HG02973 (cell line): Measurements from ENCODE around the gene BRAT1.

Source experiments
- ATAC-seq: cut with Tn5 transposase; IDR thresholded peaks from one replicate; pipeline ENCODE4 v1.9.1; 2021; ENCODE audit warnings: moderate library complexity; ENCODE audit not compliant: unreplicated experiment

The BRAT1 gene

DNA sequence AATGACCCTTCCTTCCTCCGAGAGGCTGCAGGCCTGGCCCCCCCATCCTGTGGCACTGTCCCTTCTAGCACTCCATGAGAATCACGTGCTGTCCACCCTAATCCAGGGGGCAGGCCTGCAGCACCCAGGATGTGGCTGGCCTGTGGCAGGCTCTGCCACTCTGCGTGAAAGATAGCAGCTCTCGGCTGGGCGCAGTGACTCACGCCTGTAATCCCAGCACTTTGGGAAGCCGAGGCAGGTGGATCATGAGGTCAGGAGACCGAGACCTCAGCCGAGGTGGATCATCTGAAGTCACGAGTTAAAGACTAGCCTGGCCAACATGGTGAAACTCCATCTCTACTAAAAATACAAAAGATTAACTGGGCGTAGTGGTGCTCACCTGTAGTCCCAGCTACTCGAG is 54.6 kb downstream of the BRAT1 start:
- ATAC-seq: no peak

DNA sequence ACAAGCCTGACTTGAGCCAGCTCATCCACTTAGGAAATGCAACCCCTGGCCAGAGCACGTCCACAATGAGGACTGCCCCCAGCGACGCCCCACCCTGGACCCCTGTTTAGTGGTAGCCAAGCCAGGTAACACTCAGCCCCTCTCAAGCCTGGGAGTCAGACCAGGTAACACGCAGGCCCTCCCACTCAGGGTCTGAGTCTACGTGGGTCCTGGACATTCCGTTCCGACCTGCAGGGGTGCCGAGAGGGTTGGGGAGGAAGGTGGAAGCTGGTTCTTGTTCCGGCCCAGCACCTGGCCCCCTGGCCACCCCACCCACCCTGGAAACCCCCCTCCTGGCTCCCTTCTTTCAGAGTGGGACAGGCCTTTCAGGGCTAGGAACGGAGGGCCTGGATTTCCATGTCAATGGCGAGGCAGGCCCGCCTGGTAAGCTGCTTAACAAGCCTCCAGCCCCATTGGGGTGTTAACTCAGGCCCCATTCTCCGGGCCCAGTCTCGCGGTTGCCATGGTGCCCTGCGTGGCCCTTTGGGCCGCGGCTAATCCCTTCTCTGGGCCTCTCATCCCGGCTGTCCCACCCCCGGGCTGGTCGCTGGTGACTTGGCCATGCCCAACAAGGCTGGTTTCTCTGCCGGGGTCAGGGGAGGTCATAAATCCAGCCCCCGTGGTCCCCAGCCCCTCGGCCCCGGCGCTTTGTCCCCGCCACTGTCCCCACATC is 55.4 kb downstream of the BRAT1 start:
- ATAC-seq: no peak

DNA sequence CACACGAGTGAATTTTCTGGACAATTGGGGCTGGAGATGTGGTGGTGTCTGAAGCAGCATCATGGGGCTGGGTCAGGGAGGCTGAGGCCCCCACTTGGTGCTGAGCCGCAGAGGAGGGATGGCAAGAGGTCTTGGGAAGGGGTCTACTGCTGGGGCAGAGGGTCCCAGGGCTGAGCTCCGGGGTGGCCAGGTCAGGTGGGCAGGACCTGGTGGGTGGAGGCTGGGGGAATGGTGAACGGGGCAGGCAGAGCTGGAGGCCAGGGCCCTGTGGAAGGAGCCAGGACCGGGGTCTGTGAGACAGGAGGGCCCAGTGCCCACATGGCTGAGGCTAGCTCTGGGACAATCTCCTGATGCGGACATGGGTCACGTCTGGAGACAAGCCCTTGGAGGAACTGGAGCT is 56.1 kb downstream of the BRAT1 start:
- no peak for ATAC-seq

DNA sequence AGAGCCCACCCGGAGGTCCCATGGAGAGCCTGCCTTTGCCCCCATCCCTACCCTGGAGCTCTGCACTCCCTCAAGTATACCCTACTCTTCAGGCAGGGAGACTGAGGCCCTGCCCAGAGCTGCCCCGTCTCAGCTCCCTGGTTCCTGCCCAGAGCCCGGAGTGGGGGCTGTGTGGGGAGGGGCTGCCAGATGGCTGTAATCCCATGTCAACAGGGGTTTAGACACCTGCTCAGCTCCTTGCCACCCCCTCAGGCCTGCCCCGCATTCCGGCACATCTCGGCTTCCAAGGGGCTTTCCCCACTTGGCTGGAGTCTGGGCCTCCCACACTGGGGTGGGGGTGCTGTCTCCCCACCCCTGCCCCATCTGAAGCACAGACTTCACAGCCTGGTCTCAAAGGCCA is 56.6 kb downstream of the BRAT1 start:
- ATAC-seq: no peak

DNA sequence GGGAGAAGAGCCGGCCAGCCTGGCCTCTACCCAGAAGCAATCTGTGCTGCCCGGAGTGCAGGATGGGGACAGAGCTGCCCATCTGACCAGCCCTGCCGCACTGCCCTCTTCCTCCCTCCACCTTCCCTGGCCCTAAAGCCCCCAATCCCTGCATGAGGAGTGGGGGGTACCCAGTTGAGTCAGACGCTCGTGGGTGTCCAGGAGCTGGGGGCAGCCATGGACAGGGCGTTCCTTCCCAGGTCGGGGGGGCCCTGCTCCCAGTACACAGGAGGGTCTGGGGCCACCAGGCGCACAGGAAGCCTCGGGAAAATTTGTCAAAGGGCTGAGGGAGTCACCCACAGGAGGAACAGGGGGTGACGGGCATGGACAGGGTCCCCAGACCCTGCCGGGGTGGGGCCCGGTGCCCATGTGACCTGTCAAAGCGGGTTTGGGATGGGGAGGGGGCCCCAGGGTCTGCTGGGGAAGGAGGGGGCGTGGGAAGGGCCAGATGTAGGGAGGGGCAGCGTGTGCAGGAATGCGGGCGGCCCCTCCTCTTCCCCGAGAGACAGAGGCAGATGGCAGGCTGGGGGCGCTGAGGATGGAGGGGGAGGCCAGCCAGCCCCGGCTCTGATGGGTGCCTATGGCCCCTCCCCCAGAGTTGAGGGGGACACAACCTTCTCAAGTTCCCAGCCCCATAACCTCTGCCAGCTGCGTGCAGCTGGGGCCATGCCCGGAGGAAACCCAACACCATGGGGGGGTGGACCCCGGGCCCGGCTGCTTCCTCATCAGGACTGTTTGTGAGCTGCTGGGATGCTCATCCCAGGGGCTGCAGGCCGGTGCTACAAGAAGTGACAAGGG is 57.6 kb downstream of the BRAT1 start:
- no peak for ATAC-seq

DNA sequence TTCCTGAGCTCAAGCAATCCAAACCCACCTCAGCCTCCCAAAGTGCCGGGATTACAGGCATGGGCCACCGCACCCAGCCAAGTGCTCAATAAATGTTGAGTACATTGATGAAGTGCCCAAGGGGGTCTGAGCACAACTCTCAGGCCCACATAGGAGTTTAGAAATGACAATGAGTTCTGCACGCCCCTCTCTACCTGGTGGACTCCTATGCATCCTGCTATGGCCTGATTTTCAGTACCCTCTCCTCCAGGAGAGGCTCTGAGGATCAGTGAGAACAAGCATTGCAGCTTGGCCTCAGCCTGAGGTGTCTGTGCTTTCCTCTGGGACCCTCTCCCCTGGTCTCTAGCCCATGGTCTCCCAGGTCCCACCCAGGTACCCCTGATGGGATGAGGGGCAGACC is 58.3 kb downstream of the BRAT1 start:
- ATAC-seq: no peak

DNA sequence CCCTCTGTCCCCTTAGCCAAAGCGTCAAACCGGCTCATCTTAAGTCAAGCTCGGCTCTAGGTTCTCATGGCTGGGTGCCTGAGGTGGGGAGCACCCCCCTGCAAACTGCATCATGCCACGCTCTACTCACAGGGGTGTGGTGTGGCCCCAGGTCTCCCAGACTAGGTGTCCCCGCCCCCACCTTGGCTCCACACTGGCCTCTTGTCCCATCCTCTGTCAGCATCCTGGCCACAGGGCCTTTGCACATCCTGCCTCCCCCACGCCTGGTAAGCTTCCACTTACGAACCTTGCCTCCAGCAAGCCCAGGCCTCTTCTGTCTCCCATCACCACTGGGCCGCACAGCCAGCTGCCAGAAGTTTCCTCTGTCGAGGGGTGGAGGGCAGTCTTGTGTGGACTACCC is 58.9 kb downstream of the BRAT1 start:
- ATAC-seq: no peak

DNA sequence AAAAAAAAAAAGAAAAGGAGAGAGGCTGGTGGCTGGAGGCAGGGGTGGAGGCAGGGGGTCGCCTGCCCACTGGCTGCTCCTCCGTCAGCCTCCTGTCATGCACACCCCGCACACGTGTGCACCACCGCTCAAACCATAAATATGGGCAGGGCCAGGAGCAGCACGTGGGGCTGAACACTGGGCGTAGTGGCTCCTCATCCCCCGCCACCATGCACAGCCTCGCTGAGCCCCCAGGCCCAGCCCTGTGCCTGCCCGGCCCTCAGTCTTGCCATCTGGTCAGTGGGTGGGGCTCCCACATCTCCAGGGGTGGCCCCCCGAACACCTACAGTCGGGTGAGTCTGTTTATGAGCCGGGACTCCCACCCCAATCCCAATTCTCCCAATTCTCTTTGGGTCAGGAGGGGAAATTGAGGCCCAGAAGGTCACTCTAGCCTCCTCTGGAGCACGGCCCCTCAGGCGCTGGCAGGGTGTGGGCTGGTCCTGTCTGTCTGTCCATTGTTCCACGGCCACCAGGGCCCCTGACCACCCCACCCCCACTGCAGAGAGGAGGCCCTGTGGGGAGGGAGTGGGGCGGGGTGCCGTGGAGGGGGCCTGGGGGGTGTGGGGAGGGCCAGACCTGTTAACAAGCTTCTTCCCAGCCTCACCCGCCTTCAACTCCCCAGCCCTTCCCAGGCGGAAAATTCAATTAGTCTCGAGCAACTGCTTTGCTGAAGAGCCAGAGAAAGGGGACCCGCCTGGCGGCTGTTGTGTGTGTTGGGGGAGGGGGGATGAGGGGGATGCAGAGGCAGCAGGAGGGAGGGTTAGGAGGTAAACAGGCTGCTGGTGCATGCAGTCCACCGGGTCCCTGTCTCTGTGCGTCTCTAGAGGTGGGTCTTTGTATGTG is 59.7 kb downstream of the BRAT1 start:
- ATAC-seq: no peak

DNA sequence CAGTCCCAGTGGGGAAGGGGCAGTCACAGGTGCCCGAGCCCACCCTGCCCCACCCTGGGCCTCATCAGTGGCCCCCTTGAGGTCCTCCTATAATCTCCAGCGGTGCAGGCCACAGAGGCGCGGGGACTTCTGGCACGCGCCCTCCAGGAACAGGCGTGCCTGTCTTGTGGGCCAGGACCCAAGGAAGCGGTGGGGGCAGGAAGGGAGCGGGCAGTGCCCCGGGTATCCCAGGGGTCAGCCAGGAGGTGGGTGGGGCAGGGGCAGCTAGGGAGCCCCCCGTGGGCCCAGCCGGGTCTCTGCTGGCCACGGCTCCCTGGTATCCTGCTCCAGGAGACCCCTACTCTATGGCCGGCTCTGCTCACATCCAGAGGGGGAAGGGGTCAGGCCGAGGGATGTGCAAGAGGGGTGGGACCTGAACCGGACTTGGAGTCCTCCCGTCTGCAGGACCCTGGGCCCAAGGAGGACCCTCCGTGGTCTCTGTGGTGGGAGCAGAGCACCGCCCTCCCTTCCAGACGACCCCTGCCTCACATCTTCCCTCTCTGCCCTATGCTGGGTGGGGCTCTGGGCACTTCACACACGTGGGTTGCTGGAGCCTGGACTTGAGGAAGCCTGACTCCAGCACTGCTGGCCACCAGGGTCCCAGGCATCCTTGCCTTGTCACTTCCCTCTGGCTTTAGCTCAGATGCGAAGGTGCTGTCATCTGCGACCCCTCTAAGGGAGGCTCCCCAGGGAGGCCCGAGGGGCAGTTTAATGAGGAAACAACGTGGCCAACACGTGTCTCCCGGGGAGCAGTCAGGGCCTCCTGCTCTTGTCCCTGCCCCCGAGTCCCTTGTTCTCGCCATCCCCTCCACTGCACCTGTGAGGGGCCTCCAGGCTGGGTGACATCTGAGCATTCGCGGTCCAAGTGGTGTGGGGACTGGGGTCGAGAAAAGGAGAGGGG is 60.9 kb downstream of the BRAT1 start:
- ATAC-seq: no peak

DNA sequence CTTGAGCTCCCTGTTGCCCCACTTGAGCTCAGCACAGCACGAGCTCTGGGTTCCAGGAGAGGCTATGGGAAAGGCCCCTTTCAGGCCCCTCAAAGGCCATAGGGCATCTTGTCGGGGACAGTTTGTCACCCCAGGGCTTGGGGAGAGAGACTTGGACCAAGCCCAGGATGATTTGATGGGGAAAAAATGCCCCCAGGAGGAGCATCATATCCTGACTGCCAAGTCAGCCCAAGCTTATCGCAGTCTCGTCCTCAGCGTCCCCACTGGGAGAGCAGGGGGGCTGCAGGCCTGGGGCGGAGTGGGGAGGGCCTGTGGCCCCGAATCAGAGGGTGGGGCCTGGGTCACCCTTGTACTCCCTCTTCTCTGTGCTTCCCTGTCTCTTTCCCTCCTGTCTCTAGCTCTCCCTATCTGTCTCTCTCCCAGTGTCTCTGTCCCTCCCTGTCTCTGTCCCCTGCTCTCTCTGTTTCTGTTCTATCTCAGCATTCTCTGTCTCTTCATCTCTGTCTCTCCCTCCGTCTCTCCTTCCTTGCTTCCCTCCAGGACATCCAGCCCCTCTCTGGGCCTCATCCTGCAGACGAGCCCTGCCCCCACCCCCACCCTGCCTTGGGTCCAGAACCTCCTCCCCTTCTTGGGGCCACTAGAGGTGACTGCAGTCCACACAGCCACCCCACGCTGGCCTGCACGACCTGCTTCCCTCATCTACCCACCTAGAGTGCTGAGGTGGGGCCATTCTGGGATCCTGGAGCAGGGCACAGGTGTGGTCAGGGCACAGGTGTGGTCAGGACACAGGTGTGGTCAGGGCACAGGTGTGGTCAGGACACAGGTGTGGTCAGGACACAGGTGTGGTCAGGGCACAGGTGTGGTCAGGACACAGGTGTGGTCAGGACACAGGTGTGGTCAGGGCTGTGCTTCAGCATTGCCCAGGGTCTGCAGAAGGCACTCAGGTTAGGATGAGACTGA is 61.8 kb downstream of the BRAT1 start:
- ATAC-seq: no peak

DNA sequence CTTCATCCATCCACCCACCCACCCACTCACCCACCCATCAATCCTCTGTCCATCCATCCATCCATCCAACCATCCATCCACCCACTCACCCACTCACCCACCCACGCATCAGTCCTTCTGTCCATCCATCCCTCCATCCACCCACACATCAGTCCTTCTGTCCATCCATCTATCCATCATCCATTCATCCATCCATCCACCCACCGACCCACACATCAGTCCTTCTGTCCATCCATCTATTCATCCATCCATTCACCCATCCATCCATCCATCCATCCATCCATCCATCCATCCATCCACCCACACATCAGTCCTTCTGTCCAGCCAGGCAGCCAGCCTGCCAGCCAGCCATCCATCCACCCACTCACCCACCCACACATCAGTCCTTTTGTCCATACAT is 63.3 kb downstream of the BRAT1 start:
- ATAC-seq: no peak

DNA sequence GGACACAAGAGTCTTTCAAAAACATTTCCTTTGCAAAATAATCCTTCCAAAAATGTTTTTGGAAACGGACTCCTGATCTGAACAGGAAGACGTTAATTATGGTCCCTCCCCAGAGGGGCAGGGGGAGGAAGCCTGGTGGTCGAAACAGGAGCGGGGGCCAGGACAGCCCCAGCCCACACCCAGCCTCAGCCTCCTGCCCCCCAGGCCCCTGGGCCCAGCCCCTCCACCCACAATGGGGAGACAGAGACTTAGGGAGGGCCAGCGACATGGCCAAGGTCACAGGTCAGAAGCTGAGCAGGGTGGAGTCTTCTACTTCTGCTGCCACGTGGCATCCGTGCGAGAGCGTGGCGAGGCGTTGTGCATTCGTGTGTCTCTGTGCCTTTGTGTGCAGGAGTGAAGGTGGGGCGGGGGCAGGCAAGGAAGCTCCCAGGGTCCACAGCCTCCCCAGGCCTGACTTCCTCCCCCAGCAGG is 65.1 kb downstream of the BRAT1 start:
- ATAC-seq: no peak

DNA sequence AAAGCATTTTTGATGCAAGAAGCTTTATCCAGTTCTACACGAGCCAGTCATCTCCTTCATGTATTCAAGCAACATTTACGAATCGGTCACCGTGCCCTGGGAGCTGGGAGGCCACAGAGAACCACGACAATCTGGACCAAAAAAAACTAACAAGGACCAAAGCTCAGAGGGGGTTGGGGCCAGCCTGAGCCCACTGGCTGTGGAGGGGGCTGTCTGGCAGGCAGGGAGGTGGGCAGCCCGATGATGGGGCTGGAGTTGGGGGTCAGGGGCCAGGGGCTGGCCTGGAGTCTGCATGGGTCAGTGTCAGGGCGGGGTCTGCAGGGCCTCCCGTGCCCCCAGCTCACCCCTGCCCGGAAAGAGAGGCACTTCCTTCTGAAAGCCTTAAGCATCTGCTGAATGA is 66.6 kb downstream of the BRAT1 start:
- ATAC-seq: no peak

DNA sequence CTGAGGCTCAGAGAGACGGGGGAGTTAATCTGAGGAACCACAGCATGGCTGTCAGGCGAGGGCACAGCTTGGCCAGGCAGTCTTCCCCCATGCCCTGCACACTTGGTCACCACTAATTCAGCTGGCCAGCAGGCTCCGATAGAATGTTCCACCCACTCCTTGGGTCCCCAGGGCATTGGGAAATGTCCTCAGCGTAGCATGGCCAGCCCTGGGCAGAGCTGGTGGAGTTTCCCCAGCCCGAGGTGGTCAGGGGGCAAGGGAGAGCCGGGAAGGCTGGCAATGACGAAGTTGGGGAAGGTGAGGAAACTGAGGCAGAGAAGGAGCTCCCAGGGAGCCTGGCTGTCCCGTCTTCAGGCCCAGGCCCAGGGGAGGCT is 67.1 kb downstream of the BRAT1 start:
- ATAC-seq: no peak
